MM.1S (cell line): ENCODE data around the gene IFRD2.

Experiments
- DNase-seq: peaks from one replicate; pipeline ENCODE4 v3.0.0-alpha.2; 2015
- H2AFZ ChIP-seq: fragments of 300-600 bp; sonication (generic); 2 replicates; pipeline ENCODE4 v1.6.0; 2016; ENCODE audit warnings: antibody characterized with exemption, low read length
- H3F3A ChIP-seq: fragments of 300-600 bp; sonication (generic); 2 replicates; pipeline ENCODE4 v1.6.1; 2016; ENCODE audit warnings: mild to moderate bottlenecking, antibody characterized with exemption, low read length, moderate library complexity, mixed read lengths; ENCODE audit not compliant: insufficient read depth
- H3K27ac ChIP-seq: fragments of 300-600 bp; sonication (generic); 2 replicates; pipeline ENCODE4 v1.5.1; 2016; ENCODE audit warnings: mild to moderate bottlenecking, low read length
- H3K27me3 ChIP-seq: fragments of 300-600 bp; sonication (generic); replicated peaks from 2 replicates; pipeline ENCODE4 v1.6.0; 2016; ENCODE audit warnings: low read length; ENCODE audit not compliant: insufficient read depth
- H3K36me3 ChIP-seq: fragments of 300-600 bp; sonication (generic); replicated peaks from 2 replicates; pipeline ENCODE4 v1.6.1; 2016; ENCODE audit warnings: mild to moderate bottlenecking, low read length, mixed read lengths; ENCODE audit not compliant: insufficient read depth
- H3K4me1 ChIP-seq: fragments of 300-600 bp; sonication (generic); 2 replicates; pipeline ENCODE4 v1.6.1; 2016; ENCODE audit warnings: low read length, mixed read lengths
- H3K4me2 ChIP-seq: fragments of 300-600 bp; sonication (generic); 2 replicates; pipeline ENCODE4 v1.6.0; 2016; ENCODE audit warnings: low read depth, low read length
- H3K4me3 ChIP-seq: fragments of 300-600 bp; sonication (generic); 2 replicates; pipeline ENCODE4 v1.5.1; 2016; ENCODE audit warnings: low read length, mixed read lengths
- H3K79me2 ChIP-seq: fragments of 300-600 bp; sonication (generic); 2 replicates; pipeline ENCODE4 v1.6.1; 2016; ENCODE audit warnings: mixed run types, low read length, mixed read lengths
- H3K9ac ChIP-seq: fragments of 300-600 bp; sonication (generic); 2 replicates; pipeline ENCODE4 v1.6.1; 2016; ENCODE audit warnings: low read length, mixed read lengths
- H3K9me2 ChIP-seq: fragments of 300-600 bp; sonication (generic); replicated peaks from 2 replicates; pipeline ENCODE4 v1.6.1; 2016; ENCODE audit warnings: mild to moderate bottlenecking, low read length, mixed read lengths; ENCODE audit not compliant: insufficient read depth
- H3K9me3 ChIP-seq: fragments of 300-600 bp; sonication (generic); replicated peaks from 2 replicates; pipeline ENCODE4 v1.6.1; 2016; ENCODE audit warnings: mild to moderate bottlenecking, low read length, mixed read lengths; ENCODE audit not compliant: insufficient read depth
- H4K20me1 ChIP-seq: fragments of 300-600 bp; sonication (generic); 2 replicates; pipeline ENCODE4 v1.6.1; 2016; ENCODE audit warnings: mild to moderate bottlenecking, low read length, moderate library complexity, mixed read lengths; ENCODE audit not compliant: insufficient read depth
- EZH2 ChIP-seq: fragments of 300-600 bp; sonication (generic); optimal IDR thresholded peaks from 2 replicates; pipeline ENCODE3; 2017; ENCODE audit warnings: low read depth, mild to moderate bottlenecking, antibody characterized with exemption, low read length, mixed read lengths
- EZH2phosphoT487 ChIP-seq: fragments of 300-600 bp; sonication (generic); IDR thresholded peaks from 2 replicates; pipeline ENCODE4 v1.6.1; 2018; ENCODE audit warnings: antibody characterized with exemption, low read length
- TF ChIP-seq, protein P1 (sequence below): fragments of 300-600 bp; sonication (generic); IDR thresholded peaks from 2 replicates; pipeline ENCODE4 v1.5.1; 2016; ENCODE audit warnings: antibody characterized with exemption, low read length, mixed read lengths

Gene IFRD2

DNA sequence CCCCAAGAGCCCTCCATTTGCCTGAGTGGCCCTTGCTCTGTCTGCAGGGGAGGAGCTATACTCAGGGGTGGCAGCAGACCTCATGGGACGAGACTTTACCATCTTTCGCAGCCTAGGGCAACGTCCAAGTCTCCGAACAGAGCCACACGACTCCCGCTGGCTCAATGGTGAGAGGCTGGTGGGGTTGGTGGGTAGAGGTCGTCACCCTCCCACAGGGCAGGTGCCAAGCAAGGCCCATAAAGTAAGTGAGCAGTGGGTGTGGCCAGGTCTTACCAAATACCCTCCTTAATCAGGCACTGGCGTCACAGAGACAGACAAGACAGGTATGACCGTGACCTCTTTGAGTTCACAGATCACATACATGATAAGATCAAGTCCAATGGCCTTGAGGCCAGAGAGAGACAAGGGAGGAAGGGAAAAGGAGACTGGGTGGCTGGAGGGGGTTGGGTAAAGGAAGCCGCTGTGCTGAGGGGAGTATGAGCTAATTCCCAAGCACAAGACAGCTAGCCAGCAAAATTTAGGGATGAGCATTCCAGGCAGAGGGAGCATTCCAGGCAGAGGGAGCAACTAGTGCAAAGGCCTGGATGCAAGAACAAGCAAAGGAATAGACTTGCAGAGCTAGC lies 20.8 kb downstream of the IFRD2 start:
- H3K9me2 ChIP-seq, result no peaks in the 10 kb centered on the region
- H3K27ac ChIP-seq, result no peak overlapping the region
- peaks cover 91% of the 10 kb centered on the region for H3K27me3 ChIP-seq
- no peak for DNase-seq
- H3K36me3 ChIP-seq, result no peaks in the 10 kb centered on the region
- no peaks in the 10 kb centered on the region for H4K20me1 ChIP-seq
- no peak for TF ChIP-seq EZH2phosphoT487
- TF ChIP-seq, protein P1, sequence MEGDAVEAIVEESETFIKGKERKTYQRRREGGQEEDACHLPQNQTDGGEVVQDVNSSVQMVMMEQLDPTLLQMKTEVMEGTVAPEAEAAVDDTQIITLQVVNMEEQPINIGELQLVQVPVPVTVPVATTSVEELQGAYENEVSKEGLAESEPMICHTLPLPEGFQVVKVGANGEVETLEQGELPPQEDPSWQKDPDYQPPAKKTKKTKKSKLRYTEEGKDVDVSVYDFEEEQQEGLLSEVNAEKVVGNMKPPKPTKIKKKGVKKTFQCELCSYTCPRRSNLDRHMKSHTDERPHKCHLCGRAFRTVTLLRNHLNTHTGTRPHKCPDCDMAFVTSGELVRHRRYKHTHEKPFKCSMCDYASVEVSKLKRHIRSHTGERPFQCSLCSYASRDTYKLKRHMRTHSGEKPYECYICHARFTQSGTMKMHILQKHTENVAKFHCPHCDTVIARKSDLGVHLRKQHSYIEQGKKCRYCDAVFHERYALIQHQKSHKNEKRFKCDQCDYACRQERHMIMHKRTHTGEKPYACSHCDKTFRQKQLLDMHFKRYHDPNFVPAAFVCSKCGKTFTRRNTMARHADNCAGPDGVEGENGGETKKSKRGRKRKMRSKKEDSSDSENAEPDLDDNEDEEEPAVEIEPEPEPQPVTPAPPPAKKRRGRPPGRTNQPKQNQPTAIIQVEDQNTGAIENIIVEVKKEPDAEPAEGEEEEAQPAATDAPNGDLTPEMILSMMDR, result no peak
- TF ChIP-seq EZH2, result no peak
- H3K9me3 ChIP-seq, result no peaks in the 10 kb centered on the region
- no peak overlapping the region for H3K4me3 ChIP-seq
- H3K9ac ChIP-seq, result no peak overlapping the region
- no peak overlapping the region for H3K4me2 ChIP-seq
- H2AFZ ChIP-seq, result no peak overlapping the region
- H3K4me1 ChIP-seq, result peaks cover 13% of the 10 kb centered on the region; the same call in 1 of the 2 replicates
- H3K79me2 ChIP-seq, result no peaks in the 10 kb centered on the region
- H3F3A ChIP-seq, result no peaks in the 10 kb centered on the region

DNA sequence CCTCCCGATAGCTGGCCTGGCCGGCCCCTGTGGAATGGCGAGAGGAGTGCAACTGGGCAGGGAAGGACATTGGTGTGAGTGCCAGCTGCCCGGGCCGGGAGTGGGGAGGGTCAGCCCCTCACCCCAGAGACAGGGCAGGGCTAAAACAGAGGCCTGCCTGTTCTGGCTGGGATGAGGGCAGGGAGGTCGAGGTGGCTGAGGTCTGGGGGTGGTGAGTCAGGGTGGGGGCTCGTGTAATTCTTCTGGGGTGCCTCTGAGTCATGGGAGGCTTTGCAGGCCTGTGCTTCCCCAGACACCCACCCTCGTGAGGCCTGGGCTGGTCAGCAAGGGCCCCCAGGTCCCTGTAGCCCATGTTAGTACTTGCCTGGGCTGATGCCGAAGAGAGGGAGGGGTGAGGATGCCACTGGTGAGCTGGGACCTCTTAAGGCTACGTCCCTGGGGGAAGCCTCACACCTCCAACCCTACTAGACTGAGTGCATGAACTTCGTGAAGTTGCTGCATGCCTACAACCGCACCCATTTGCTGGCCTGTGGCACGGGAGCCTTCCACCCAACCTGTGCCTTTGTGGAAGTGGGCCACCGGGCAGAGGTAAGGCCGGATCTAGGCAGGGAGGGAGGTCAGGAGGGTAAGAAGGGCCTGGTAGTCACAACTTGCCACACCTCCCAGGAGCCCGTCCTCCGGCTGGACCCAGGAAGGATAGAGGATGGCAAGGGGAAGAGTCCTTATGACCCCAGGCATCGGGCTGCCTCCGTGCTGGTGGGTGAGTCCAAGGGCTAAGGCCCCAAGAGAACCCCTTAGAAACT lies 21.6 kb downstream of the IFRD2 start:
- Histone ChIP-seq H3K4me3 (no peak overlapping the region), H3K4me1 (peaks cover 13% of the 10 kb centered on the region; the same call in 1 of the 2 replicates), H2AFZ (no peak overlapping the region)

DNA sequence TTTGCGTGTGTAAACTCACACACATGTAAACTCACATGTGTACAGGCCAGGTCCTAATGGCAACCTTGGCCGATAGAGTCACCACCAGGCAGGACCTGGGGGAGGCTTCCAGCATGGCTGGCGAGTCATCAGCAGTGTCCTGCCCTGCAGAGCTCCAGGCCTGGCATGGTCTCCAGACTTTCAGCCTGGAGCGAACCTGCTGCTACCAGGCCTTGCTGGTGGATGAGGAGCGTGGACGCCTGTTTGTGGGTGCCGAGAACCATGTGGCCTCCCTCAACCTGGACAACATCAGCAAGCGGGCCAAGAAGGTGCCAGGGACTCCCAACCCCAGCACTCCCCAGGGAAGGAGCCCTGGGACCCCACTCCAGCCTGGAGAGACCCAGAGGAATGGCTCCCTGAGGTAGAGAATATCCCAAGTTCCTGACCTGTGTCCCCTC lies 22.2 kb downstream of the IFRD2 start:
- no peaks in the 10 kb centered on the region for H3K9me2 ChIP-seq
- no peaks in the 10 kb centered on the region for H3F3A ChIP-seq
- no peaks in the 10 kb centered on the region for H3K36me3 ChIP-seq
- H3K9ac ChIP-seq, result no peak overlapping the region
- peaks cover 90% of the 10 kb centered on the region for H3K27me3 ChIP-seq
- H3K27ac ChIP-seq, result no peak overlapping the region
- no peak for DNase-seq
- H2AFZ ChIP-seq, result no peak overlapping the region
- H4K20me1 ChIP-seq, result no peaks in the 10 kb centered on the region
- no peaks in the 10 kb centered on the region for H3K79me2 ChIP-seq
- H3K4me2 ChIP-seq, result no peak overlapping the region
- H3K4me3 ChIP-seq, result no peak overlapping the region
- TF ChIP-seq EZH2phosphoT487 (no peak), EZH2 (no peak)
- TF ChIP-seq, protein P1, result no peak
- H3K4me1 ChIP-seq, result peaks cover 13% of the 10 kb centered on the region; the same call in 1 of the 2 replicates
- no peaks in the 10 kb centered on the region for H3K9me3 ChIP-seq

More for the DNA sequence above, 21.6 kb downstream of the IFRD2 start:
- Histone ChIP-seq H3K79me2 (no peaks in the 10 kb centered on the region), H3K27ac (no peak overlapping the region), H3K9me3 (no peaks in the 10 kb centered on the region), H3K27me3 (peaks cover 91% of the 10 kb centered on the region), H3F3A (no peaks in the 10 kb centered on the region), H3K9me2 (no peaks in the 10 kb centered on the region), H3K36me3 (no peaks in the 10 kb centered on the region), H3K9ac (no peak overlapping the region), H3K4me2 (no peak overlapping the region), H4K20me1 (no peaks in the 10 kb centered on the region)
- DNase-seq, result no peak
- no peak for TF ChIP-seq EZH2phosphoT487
- TF ChIP-seq EZH2, result no peak
- TF ChIP-seq, protein P1, result no peak
